Keratinocyte (primary cell): ENCODE results near the gene GJA3.

Source experiments
- CTCF ChIP-seq, 3 experiments: IDR thresholded peaks in 1 of 3; conservative IDR thresholded peaks in 1 of 3; optimal IDR thresholded peaks in 1 of 3; 2 replicates in 2 of 3; 3 replicates in 1 of 3; pipeline versions ENCODE3 to v1.5.1; 2011; ENCODE audit warnings: low read length in 3 of 3, mild to moderate bottlenecking in 3 of 3, moderate library complexity in 2 of 3, control low read depth in 1 of 3, inconsistent platforms in 1 of 3; ENCODE audit not compliant: insufficient read depth in 2 of 3; ENCODE audit errors: extremely low read depth in 1 of 3
- EZH2 ChIP-seq: IDR thresholded peaks from one replicate; pipeline ENCODE4 v1.6.1; 2012; ENCODE audit warnings: inconsistent platforms, mild to moderate bottlenecking, low read length, moderate library complexity

DNA sequence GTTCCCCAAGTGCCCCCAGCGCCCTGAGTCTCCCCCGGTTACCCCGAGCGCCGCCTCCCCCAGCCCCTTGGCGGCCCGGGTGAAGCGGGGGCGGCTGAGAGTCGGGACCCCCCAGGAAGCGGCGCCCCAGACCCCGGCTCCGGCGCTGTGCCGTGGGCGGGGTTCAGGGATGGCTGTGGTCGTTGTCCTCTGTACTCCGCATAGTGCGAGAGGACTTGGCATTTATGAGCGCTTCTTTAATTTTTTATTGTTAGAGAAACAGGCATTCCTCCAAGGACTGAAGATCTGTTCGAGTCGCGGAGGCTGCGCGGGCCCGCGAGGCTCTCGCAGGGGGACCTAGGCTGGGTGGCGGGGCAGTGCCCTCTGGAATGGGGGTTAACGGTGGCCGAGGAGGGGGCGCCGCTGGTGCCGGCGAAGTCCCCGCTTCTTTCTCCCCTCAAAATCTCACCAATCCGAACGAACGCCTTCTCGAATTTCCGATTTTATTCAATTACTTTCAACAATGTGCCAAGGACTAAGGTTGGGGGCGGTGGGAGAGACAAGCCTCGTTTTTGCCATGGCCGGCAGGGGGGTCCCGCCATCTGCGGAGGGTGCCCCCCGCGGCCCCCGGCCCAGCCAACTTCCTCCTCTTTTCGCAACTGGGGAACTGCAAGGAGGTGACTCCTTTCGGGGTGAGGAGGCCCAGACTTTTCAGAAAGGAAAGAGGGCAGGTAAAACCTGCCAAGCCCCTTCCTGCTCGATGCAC lies 32.5 kb upstream of the GJA3 start:
- no peak for TF ChIP-seq EZH2
- no peak for TF ChIP-seq CTCF (optimal IDR thresholded peaks at IDR 0.05 in 1 of 3, IDR thresholded peaks at IDR 0.05 in 1 of 3, conservative IDR thresholded peaks at IDR 0.05 in 1 of 3; ENCODE audit: extremely low read depth in 1 of 3, insufficient read depth in 2 of 3, low read length in 3 of 3)
